ENCODE data around the gene ENTREP1.
"Not testable (repeated sequence)": the region's sequence is repeated elsewhere in the genome, so short reads cannot be mapped to it uniquely, and the experiment has no call there.

ENTREP1 gene

GRCh38 chr9:69433968-69434367 lies 109.0 kb downstream of the ENTREP1 start:
- TF ChIP-seq, protein P1, sequence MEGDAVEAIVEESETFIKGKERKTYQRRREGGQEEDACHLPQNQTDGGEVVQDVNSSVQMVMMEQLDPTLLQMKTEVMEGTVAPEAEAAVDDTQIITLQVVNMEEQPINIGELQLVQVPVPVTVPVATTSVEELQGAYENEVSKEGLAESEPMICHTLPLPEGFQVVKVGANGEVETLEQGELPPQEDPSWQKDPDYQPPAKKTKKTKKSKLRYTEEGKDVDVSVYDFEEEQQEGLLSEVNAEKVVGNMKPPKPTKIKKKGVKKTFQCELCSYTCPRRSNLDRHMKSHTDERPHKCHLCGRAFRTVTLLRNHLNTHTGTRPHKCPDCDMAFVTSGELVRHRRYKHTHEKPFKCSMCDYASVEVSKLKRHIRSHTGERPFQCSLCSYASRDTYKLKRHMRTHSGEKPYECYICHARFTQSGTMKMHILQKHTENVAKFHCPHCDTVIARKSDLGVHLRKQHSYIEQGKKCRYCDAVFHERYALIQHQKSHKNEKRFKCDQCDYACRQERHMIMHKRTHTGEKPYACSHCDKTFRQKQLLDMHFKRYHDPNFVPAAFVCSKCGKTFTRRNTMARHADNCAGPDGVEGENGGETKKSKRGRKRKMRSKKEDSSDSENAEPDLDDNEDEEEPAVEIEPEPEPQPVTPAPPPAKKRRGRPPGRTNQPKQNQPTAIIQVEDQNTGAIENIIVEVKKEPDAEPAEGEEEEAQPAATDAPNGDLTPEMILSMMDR (conservative IDR thresholded peaks at IDR 0.05) = no peak
- no peak overlapping the region for H3K27ac ChIP-seq

GRCh38 chr9:69439654-69440053 lies 114.6 kb downstream of the ENTREP1 start:
- H3K27ac ChIP-seq = not testable (repeated sequence)

GRCh38 chr9:69440254-69440955 lies 115.4 kb downstream of the ENTREP1 start:
- not testable (repeated sequence) for H3K27ac ChIP-seq
